ENCODE measurements around the gene FAM3C. TPM values are rescaled to one million over a fixed set of nuclear protein-coding genes. Genes with fewer than 3 reads are reported as not detected.

FAM3C gene
- total RNA-seq (2022; extraction: Qiagen RNA extraction; ENCODE audit: low read depth), result 36.5 to 41.8 TPM (median 40.2 TPM) in 5 replicates

GRCh38 chr7:121395961-121396757 is at the start of gene FAM3C:
Gene FAM3C, minus strand, starts transcription at chr7:121396308. Its CDS starts 13,339 bp downstream, at chr7:121382969.

GRCh38 chr7:121328508-121329190 is 67.5 kb downstream of the FAM3C start, which contains the start of gene WNT16:
Gene WNT16, plus strand, starts transcription at chr7:121329000. Its CDS starts 293 bp downstream, at chr7:121329293.

Other genes starting within 250 kb of the FAM3C start
- gene WNT16, start 67.3 kb downstream of the FAM3C start, total RNA-seq (2022; extraction: Qiagen RNA extraction; ENCODE audit: low read depth), result 0.15 to 0.33 TPM (median 0.23 TPM) in 5 replicates